Fibroblast of skin of left biceps (primary cell): ENCODE data around the gene FAM118B.
"Not testable (repeated sequence)": the region's sequence is repeated elsewhere in the genome, so short reads cannot be mapped to it uniquely, and the experiment has no call there.

Experiments used
- DNase-seq, 2 experiments: peaks; one replicate each; pipeline ENCODE4 v3.0.0-alpha.2; 2013; ENCODE audit warnings: low read depth in 2 of 2

The FAM118B gene

GRCh38 chr11:126217491-126217890 lies 5.9 kb downstream of the FAM118B start:
- no peak for DNase-seq

- no peak for DNase-seq
These were observed 8.0 kb downstream of the FAM118B start for GRCh38 chr11:126219547-126219946.

GRCh38 chr11:126224647-126225294 lies 13.2 kb downstream of the FAM118B start:
- no peak for DNase-seq

- no peak for DNase-seq
These were observed 13.7 kb downstream of the FAM118B start for GRCh38 chr11:126225295-126225665.

GRCh38 chr11:126226334-126227084 lies 14.9 kb downstream of the FAM118B start:
- no peak for DNase-seq

- peak; percentile 33 to 36 for DNase-seq
These were observed 18.4 kb downstream of the FAM118B start for GRCh38 chr11:126229858-126230540.

GRCh38 chr11:126231725-126232459 lies 20.3 kb downstream of the FAM118B start:
- no peak for DNase-seq

- no peak for DNase-seq
These were observed 21.1 kb downstream of the FAM118B start for GRCh38 chr11:126232683-126233082.

- no peak for DNase-seq
These were observed 21.8 kb downstream of the FAM118B start for GRCh38 chr11:126233391-126233790.

- no peak for DNase-seq
These were observed 35.1 kb downstream of the FAM118B start for GRCh38 chr11:126246636-126247035.

- no peak for DNase-seq
These were observed 41.7 kb downstream of the FAM118B start for GRCh38 chr11:126253265-126253664.

GRCh38 chr11:126254819-126255218 lies 43.2 kb downstream of the FAM118B start:
- no peak for DNase-seq

- not testable (repeated sequence) for DNase-seq
These were observed 43.9 kb downstream of the FAM118B start for GRCh38 chr11:126255507-126255906.

GRCh38 chr11:126256216-126256615 lies 44.6 kb downstream of the FAM118B start:
- DNase-seq = no peak

GRCh38 chr11:126257144-126257543 lies 45.6 kb downstream of the FAM118B start:
- no peak for DNase-seq

- peak; percentile 25 to 28 for DNase-seq
These were observed 46.2 kb downstream of the FAM118B start for GRCh38 chr11:126257764-126258163.

GRCh38 chr11:126262216-126262615 lies 50.6 kb downstream of the FAM118B start:
- DNase-seq = no peak

GRCh38 chr11:126263489-126263888 lies 51.9 kb downstream of the FAM118B start:
- DNase-seq = no peak

- DNase-seq = no peak
These were observed 54.2 kb downstream of the FAM118B start for GRCh38 chr11:126265811-126266210.

GRCh38 chr11:126267650-126268049 lies 56.1 kb downstream of the FAM118B start:
- no peak for DNase-seq

GRCh38 chr11:126268361-126268707 lies 56.8 kb downstream of the FAM118B start:
- DNase-seq = no peak
